GM12801 (cell line): ENCODE results near the gene RPL14.

Experiments
- TF ChIP-seq, protein P1 (sequence below): IDR thresholded peaks from one replicate; pipeline ENCODE4 v1.5.1; 2011; ENCODE audit warnings: control low read depth; ENCODE audit not compliant: insufficient read length; ENCODE audit errors: extremely low read depth

The RPL14 gene

DNA sequence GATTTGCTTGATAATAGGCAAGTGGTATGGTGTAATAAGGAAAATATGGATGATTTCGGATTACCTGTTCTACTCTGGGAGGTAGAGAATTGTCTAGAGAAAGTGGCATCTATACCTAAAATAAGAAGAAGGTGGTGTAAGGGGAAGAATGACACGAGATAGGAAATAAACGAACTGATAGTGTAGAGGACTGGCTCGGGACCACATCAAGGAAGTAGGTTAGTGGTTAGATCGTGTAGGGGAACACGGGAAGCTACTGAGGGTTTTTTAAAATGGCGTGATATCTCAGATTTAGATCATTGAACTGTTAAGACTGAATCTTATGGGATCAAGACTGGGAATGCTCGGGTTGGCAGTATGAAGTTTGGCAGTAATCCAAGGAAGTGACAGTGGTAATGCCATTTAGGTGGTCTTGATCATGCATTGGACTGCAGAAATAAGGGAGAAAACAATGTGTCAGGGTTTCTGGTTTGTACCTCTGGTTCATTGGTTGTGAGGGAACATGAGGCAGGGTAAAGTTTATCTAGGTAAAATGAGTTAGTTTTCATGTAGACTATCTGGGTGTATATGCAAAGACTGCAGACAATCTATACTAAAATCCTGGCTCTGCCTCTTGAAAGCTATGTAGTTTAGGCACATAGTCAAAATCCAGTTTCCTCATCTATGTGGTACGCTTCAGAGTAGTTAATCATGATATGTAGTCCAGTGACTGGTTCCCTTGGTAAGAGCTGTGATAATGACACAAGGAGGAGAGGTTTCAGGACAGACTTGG, 7.4 kb downstream of the RPL14 start:
- TF ChIP-seq, protein P1, sequence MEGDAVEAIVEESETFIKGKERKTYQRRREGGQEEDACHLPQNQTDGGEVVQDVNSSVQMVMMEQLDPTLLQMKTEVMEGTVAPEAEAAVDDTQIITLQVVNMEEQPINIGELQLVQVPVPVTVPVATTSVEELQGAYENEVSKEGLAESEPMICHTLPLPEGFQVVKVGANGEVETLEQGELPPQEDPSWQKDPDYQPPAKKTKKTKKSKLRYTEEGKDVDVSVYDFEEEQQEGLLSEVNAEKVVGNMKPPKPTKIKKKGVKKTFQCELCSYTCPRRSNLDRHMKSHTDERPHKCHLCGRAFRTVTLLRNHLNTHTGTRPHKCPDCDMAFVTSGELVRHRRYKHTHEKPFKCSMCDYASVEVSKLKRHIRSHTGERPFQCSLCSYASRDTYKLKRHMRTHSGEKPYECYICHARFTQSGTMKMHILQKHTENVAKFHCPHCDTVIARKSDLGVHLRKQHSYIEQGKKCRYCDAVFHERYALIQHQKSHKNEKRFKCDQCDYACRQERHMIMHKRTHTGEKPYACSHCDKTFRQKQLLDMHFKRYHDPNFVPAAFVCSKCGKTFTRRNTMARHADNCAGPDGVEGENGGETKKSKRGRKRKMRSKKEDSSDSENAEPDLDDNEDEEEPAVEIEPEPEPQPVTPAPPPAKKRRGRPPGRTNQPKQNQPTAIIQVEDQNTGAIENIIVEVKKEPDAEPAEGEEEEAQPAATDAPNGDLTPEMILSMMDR = no peak

DNA sequence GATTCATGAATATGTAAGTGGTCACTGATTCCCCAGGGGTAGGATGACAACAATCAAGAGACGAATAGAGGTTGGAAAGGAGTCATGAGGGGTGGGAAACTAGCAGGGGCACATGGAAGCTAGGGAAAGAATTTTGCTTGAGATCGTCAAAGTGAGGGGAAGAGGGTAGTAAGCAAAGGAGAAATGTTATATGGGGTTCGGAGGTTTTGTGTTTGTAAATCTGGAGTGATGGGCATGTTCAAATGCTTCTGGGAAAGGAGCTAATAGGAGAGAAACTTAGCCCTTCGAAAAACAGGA, 7.9 kb downstream of the RPL14 start:
- TF ChIP-seq, protein P1 = no peak

DNA sequence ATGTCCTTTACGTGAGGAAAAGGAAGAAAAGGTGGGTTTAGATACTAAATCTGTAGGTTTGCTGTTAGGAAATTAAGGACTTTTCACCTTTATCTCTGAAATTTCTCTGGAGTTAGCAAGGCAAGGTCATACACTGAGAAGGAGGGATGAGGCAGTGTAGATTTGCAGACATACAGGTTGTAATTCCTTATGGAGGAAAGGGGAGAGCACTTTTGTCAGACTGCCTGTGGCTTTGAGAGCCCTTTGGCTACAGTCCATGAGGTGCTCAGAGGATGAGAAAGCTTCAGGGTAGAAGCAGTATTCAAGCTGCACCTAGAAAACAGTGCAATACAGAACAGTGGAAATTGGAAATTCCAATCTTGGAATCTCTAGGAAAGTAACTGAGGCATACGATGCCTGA, 8.3 kb downstream of the RPL14 start:
- TF ChIP-seq, protein P1 = no peak

DNA sequence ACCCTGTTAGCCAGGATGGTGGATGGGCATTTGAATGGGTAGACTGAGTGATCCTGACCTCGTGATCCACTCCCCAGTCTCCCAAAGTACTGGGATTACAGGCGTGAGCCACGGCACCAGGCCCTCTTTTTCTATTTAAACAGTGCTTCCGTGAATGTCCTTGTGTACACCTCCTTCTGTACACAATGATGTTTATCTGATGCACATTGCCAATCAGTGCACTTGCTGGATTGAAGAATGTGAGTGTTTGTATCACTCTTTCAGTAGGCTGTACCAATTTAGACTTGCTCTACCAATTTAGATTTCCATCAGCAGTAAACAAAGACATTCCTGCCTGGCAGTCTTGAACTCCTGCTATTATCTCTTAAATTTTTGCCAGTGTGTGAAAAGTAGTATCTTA, 10.9 kb downstream of the RPL14 start:
- TF ChIP-seq, protein P1 = no peak

DNA sequence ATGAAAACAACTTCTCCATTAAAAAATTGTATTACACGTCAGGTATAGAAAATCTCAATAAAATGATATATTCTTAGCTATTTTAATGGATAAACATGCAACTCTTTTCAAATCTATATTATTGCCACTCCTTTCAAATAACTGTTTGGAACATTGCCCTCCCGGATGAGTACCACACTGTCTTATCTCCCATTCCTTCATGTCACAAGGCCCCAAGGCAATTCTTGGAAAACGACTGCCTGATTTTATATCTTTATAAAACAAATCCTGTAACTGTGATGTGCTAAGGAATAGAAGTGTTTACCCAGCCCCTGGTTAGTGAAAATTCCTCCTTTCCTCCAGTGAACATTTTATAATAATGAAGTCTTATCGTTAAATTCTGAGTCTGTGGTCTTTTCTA, 13.6 kb downstream of the RPL14 start:
- TF ChIP-seq, protein P1 = no peak

DNA sequence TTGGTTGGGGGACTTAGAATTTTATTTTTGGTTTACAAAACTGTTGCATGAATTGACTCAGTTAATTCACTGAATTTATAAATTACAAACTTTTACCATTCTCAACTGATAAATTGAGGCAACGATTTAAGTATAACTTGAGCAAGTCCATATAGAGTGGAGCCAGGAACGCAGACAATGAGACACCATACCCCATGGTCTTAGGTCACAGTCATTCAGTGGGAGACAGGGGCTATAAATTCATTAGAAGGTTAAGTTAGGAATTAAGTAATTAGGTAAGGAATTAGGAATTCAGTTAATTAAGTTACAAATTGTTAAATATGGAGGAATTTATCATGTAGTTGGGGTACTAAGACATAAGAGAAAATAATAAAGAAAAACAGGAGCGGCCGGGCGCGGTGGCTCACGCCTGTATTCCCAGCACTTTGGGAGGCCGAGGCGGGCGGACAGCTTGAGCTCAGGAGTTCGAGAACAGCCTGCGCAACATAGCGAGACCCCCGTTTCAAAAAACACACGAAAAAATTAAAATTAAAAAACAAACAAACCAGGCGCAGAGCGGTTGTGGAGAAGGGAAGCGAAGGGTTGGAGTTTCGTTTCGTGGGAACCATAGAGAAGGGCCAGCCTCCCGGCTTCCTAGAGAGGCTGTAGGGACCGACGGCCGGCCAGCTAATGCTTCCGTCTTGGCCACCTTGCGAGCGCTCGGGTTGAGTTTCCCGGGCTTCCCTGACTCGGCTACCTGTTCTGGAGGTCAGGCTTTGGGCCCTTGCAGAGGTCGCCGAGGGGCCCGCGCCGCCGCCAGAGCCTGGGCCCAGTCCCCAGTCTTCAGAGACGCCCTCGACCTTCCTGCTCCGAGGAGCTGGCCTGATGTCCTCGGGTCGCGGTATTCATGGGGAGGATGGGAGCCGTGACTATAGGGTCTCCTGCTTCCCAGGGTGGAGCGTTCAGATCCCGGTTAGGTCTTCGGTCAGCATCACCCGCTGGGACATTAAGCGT, 19.6 kb downstream of the RPL14 start, which contains the start of gene ZNF619:
Gene ZNF619, plus strand, starts transcription at position 645 of the 993 bp plus-strand sequence. CDS start 858 bp downstream, outside the sequence.
- TF ChIP-seq, protein P1 = no peak

DNA sequence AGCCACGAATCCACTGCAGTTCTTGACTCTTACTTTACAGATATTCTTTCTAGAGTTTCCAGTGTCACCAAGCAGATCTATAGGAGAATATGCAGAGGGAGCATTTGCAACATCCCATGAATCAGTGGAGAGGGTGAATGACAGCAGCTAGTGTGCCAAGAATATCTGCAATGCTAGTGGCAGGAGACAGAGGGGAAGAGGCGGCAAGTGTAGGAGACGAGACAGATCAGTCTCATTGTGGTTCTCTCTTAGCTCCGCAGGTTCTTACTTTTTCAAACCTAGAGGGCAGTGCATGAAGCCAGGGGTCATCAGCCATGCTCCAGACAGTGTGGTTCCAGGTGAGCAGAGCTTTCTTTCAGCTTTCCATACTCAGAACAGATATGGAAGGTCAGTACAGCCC, 20.5 kb downstream of the RPL14 start:
- TF ChIP-seq, protein P1 = no peak
